ENCODE results near the gene DNAJC8.

Gene DNAJC8

DNA sequence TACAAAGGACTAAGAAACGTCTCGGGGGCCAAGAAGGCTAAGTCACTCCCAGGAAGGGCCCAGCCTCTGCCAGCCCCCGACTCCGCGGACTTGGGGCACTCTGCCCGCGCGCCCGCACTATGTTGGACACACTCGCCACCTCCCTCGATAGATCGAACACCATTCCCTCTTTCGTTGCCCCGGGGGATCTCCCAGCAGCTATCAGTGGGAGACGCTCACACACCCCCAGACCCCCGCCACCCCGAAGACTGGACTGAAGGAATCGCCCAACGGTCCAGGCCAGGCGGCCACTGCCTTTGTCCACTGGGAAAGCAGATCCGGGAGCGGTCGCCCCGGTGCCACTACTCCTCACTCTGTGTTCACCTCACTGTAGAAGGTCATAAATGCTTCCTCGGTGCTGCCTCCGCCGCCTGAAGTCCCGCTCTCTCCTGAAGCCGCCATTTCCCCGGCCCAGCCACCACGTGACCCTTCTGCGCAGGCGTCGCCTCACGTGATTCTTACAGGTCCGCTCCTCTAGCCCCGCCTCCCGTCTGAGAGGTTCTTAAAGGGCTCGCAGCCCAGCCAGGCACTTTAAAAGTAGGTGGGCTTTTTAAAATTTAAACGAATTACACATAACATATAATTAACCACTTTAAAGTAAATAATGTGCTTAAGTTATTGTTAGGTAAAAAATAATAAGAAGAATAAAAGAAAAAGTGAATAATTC is at the start of gene DNAJC8:
DNAJC8 (minus strand) TSS at position 472 of the 706 bp plus-strand sequence; CDS start at position 441, 31 bp downstream.
- DNase-seq (ENCODE audit: low read depth): peak; percentile 73

DNA sequence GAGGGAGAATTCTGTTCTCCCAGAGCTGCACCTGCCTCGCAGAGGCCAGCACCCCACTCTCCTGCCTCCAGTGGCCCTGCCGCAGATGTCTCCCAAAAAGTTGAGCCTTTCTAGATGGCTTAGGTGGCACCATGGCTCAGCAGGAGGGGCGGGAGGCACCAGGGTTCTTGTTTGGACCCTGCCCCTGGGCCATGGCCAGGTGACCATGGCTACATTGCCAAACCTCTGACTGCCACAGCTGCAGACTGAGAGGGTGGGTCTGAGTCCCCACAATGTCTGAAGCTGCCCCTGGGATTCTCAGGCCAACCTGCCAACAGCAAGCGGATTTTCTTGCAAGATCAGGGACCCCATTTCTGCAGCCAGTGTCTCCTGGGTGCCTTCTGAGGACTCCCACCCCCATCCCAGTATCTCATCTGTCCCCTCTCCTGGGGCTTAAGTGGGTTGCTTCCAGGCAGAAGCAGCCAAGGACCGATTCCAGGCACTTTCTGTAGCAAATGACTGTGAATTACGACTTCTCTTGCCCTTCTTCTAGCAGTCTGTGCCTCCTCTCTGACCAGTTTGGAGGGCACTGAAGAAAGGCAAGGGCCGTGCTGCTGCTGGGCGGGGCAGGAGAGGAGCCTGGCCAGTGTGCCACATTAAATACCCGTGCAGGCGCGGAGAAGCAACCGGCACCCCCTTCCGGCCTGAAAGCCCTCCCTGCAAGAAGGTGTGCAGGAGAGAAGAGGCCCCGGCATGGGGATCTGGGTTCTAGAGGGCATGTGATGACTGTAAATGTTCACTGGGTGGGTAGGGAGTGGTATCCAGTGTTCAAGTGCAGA is 49.0 kb upstream of the DNAJC8 start:
- no peak for DNase-seq (ENCODE audit: low read depth)

DNA sequence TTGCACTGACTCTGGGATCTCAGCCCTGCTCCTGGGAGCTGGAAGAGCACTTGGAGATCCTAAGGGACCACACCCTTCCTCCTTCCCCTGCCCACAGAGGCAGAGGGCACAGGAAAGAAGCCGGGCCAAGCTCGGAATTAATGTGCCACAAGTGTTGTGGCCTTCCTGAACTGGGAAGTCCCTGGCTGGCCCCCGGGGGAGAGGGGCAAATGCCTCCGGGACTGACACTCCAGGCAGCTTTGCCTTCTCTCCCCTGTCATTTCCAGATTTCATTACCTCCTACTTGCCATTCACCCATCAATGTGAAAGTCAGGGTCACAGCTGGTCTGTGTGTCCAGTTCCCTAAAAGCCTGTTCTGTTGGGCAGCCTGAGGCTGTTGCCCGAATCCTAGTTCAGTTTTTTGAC is 48.1 kb upstream of the DNAJC8 start:
- DNase-seq (ENCODE audit: low read depth): no peak

GRCh38 chr1:28280501-28280900 is 47.7 kb upstream of the DNAJC8 start:
- DNase-seq (ENCODE audit: low read depth): no peak

GRCh38 chr1:28279721-28280120 is 46.9 kb upstream of the DNAJC8 start:
- no peak for DNase-seq (ENCODE audit: low read depth)

DNA sequence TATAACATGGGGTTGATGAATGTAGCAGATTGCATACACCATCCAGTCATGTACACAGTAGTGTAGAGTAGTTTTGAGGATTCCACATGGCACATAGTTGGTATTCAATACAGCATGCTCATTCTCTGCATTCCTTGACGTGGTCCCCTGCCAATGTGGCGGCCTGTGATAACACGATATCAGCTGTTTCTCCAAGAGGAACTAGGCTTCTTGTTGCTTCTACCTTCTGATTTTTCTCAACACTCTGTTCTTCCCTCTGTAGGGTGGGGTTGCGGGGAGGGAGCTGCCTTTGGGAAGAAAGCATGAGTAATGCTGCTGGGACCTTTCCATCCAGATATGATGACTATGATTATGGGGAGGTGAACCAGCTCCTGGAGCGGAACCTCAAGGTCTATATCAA is 45.9 kb upstream of the DNAJC8 start:
- no peak for DNase-seq (ENCODE audit: low read depth)

DNA sequence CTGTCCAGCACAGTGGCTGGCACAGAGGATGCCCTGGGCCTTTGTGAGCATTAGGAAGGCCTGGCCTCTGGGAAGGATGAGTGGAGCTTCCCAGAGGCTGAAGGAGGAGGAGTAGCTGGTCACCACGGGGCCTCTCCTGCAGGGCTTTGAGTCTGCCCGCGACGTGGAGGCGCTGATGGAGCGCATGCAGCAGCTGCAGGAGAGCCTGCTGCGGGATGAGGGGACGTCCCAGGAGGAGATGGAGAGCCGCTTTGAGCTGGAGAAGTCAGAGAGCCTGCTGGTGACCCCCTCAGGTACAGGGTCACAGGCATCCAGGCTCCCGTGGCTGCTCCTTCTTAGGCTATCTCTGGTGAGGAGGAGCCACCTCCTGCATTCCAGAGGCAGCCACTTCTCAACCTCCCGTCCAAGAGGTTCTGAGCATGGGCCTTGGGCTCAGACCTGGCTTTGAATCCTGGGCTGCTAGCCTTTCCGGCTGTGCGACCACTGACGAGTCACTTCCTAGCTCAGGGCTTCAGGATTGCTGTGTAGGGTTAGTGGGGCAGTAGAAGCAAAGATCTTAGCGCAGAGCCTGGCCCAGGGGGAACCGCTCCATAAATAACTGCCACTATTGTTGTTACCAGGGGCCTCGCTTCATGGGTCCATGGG is 40.5 kb upstream of the DNAJC8 start:
- no peak for DNase-seq (ENCODE audit: low read depth)

- DNase-seq (ENCODE audit: low read depth): no peak
These were observed 39.5 kb upstream of the DNAJC8 start for GRCh38 chr1:28272215-28272852.

DNA sequence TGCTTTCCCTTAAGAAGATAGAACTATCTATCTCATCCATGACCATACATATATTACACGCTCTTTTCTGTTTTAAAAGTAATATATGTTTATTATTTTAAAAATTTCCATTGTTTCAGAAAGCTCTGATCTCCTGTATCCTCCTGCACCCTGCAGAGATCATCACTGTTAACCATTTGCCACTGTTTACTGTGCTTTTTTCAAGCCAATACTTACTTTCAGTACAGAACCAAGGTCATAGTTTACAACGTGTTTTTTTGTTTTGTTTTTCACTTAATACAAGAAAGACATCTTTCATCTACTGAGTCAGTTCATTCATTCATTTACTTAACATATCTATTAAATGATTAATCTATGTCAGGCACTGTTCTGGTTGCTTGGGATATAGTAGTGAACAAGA is 36.7 kb upstream of the DNAJC8 start:
- no peak for DNase-seq (ENCODE audit: low read depth)

GRCh38 chr1:28267633-28268032 is 34.8 kb upstream of the DNAJC8 start:
- no peak for DNase-seq (ENCODE audit: low read depth)

GRCh38 chr1:28266920-28267322 is 34.1 kb upstream of the DNAJC8 start:
- DNase-seq (ENCODE audit: low read depth): no peak

DNA sequence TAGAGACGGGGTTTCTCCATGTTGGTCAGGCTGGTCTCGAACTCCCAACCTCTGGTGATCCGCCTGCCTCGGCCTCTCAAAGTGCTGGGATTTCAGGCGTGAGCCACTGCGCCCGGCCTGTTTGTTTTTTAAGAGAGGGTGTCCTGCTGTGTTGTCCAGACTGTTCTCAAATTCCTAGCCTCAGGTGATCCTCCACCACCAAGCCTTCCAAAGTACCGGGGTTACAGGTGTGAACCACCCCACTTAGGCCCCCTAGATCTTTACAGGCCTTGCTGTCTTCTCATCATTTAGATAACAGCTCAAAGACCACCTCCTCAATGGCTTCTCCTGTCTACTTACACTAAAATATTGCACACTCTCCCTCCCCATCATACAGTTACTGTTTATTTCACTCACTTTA is 32.7 kb upstream of the DNAJC8 start:
- no peak for DNase-seq (ENCODE audit: low read depth)

DNA sequence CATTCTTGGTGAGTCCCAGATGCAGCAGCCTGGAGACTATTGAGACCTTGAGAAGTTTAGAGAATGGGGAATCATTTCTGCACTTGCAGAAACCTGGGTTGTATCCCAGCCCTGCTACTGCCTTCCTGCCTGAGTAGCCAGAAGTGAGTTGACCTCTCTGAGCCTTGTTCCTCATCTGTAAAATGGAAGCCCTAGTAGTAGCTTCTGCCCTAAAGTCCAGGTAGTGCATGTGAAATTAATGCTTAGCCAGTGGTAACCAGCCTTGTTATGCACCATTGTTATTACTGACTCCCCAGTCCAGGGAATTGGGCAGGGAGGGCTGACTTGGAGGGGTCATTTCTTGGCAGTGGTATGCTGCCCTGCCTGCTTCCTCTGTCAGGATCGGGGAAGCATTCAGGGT is 32.1 kb upstream of the DNAJC8 start:
- no peak for DNase-seq (ENCODE audit: low read depth)

DNA sequence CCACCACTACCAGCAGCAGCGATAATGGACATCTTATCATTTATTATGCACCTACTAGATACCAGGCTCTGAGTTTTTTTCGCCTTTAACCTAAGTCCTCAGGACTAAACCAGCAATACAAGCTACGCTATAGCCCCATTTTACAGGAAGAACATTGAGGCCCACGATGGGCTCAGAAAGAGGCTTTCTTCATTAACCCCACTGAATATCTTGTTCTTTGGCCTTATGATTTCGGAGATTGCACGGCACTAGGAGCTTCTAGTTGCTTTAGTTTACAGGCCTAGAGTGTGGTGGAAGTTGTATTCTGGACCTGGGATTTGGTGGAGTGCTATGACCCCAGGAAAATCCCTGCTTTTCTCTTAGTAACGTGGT is 28.0 kb upstream of the DNAJC8 start:
- DNase-seq (ENCODE audit: low read depth): no peak

DNA sequence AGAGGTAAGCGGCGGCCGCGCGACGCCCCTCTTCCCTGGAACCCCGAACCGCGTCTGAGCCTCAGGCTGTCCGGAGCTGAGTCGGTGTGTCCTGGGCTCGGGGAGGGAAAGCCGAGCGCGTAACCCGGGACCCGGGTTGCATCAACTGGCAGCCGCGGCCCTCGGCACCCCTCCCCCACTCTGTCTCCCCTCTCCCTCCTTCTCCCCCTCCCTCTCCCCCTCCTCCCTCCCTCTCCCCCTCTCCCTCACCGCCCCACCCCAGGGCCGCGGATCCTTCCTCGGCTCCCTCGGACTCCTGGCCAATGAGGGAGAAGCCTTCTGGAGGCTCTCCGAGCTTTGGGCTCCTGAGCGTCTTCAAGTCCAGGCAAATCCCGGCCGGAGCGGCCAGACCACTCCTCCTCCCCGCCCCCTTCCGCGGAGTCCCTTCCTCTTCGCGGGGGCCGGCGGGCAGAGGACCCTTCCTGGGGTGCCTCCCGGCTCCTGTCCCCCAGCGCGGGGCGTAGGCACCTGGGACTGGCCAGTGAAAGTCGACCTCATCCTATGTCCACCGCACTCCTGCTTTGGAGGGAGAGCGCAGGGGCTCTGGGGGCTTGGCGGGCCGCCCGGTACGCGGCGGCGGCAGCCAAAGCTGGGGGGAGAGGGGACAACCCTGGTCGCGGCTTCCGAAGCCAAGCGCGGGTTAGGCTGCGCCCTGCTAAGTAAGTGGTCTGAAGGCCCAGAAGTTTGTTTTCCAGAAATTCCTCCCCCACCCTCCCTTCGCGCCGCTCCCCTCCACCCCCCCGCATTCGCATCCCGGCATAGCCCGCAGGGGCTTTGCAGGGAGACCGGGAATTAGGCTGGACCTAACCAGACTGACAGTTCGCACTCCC is 27.3 kb upstream of the DNAJC8 start:
- peak; percentile 60 for DNase-seq (ENCODE audit: low read depth)

- peak; percentile 93 for DNase-seq (ENCODE audit: low read depth)
These were observed 26.6 kb upstream of the DNAJC8 start, which contains the start of gene SESN2 for GRCh38 chr1:28259252-28259933. Gene SESN2, plus strand, starts transcription at chr1:28259518. Its CDS starts 330 bp downstream, at chr1:28259848.

GRCh38 chr1:28258628-28259251 is 25.9 kb upstream of the DNAJC8 start:
- no peak for DNase-seq (ENCODE audit: low read depth)

DNA sequence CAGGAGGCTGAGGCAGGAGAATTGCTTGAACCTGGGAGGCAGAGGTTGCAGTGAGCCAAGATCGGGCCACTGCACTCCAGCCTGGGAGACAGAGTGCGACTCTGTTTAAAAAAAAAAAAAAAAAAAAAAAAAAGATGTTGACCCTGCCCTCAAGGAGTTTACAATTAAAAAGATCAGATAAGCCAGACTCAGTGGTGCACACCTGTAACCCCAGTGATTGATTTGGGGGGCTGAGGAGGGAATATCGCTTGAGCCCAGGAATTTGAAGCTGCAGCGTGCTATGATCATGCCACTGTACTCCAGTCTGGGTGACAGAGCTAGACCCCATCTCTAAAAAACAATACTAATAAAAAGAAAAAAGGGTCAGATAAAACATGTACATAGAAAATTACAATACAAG is 24.9 kb upstream of the DNAJC8 start:
- no peak for DNase-seq (ENCODE audit: low read depth)

DNA sequence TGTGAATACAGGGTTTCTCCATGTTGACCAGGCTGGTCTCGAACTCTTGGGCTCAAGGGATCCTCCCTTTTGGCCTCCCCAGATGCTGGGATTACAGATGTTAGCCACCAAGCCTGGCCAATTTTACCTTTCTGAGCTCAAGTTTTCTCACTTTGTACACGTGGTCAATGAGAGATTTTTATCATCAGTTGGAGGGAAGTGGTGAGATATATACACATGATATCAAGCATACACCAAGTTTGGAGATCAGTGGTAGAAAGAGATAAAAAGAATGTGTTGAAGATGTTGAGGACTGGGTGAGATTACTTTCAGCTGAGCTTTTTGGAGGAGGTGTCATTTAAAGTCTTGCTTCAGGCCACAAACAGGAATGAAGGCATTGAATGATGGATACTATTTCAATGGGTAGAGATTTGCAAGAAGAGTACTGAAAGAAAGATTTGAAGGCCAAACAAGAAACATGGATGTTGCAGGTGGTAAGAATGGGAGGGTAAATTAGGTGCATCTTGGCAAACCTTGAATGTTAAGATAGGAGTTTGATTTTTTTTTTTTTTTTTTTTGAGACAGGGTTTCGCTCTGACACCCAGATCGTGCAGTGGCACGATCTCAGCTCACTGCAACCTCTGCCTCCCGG is 23.5 kb upstream of the DNAJC8 start:
- DNase-seq (ENCODE audit: low read depth): no peak

GRCh38 chr1:28249866-28250295 is 17.1 kb upstream of the DNAJC8 start:
- no peak for DNase-seq (ENCODE audit: low read depth)
